GM23338 (cell line): ENCODE measurements around the gene NUP98. TPM values are rescaled to one million over a fixed set of nuclear protein-coding genes. Genes with fewer than 3 reads are reported as not detected.

ENCODE experiments used
- ATAC-seq: fragments of 200-7000 bp; cut with Tn5 transposase; 3 replicates; pipeline ENCODE4 v1.9.1; 2020
- DNase-seq: peaks from one replicate; pipeline ENCODE4 v3.0.0-alpha.2; 2015; ENCODE audit warnings: low spot score
- H2AFZ ChIP-seq: fragments of 200-600 bp; sonication (generic); 2 replicates; pipeline ENCODE4 v1.8.0; 2016; ENCODE audit warnings: antibody characterized with exemption, mild to moderate bottlenecking, moderate library complexity
- H3F3A ChIP-seq: fragments of 200-600 bp; sonication (generic); replicated peaks from 2 replicates; pipeline ENCODE4 v1.8.0; 2017; ENCODE audit warnings: antibody characterized with exemption, mixed run types, low read depth
- H3K27ac ChIP-seq: fragments of 200-600 bp; sonication (generic); 2 replicates; pipeline ENCODE4 v1.6.1; 2016; ENCODE audit warnings: low read depth
- H3K27me3 ChIP-seq: fragments of 200-600 bp; sonication (generic); 2 replicates; pipeline ENCODE4 v1.8.0; 2016; ENCODE audit warnings: mild to moderate bottlenecking, mixed run types, moderate library complexity; ENCODE audit not compliant: insufficient read depth
- H3K36me3 ChIP-seq: fragments of 200-600 bp; sonication (generic); 2 replicates; pipeline ENCODE4 v1.8.0; 2016; ENCODE audit warnings: mild to moderate bottlenecking; ENCODE audit not compliant: insufficient read depth
- H3K4me1 ChIP-seq: fragments of 200-600 bp; sonication (generic); 2 replicates; pipeline ENCODE4 v1.8.0; 2016; ENCODE audit warnings: mild to moderate bottlenecking, moderate library complexity; ENCODE audit not compliant: insufficient read depth
- H3K4me2 ChIP-seq: fragments of 200-600 bp; sonication (generic); 2 replicates; pipeline ENCODE4 v1.7.1; 2017; ENCODE audit warnings: mixed run types
- H3K4me3 ChIP-seq: fragments of 200-600 bp; sonication (generic); 2 replicates; pipeline ENCODE4 v1.6.1; 2016; ENCODE audit warnings: mixed run types
- H3K79me2 ChIP-seq: fragments of 200-600 bp; sonication (generic); replicated peaks from 2 replicates; pipeline ENCODE4 v1.8.0; 2017; ENCODE audit warnings: mild to moderate bottlenecking; ENCODE audit not compliant: insufficient read depth
- H3K9me2 ChIP-seq: fragments of 200-600 bp; sonication (generic); 2 replicates; pipeline ENCODE4 v1.8.0; 2017; ENCODE audit not compliant: insufficient read depth
- H4K20me1 ChIP-seq: fragments of 200-600 bp; sonication (generic); replicated peaks from 2 replicates; pipeline ENCODE4 v1.8.0; 2017; ENCODE audit warnings: mild to moderate bottlenecking; ENCODE audit not compliant: insufficient read depth
- H3K27ac Mint-ChIP-seq: 2 replicates; pipeline ENCODE4 v1.8.0; 2020; ENCODE audit warnings: inconsistent platforms, mild to moderate bottlenecking, moderate library complexity, mixed read lengths
- H3K27me3 Mint-ChIP-seq: 3 replicates; pipeline ENCODE4 v1.8.0; 2022; ENCODE audit warnings: low read depth, mild to moderate bottlenecking, moderate library complexity, mixed read lengths, inconsistent platforms; ENCODE audit not compliant: insufficient read depth, poor library complexity
- H3K36me3 Mint-ChIP-seq: 3 replicates; pipeline ENCODE4 v1.8.0; 2021; ENCODE audit warnings: low read depth, mild to moderate bottlenecking, inconsistent platforms, moderate library complexity, mixed read lengths
- H3K4me1 Mint-ChIP-seq: 3 replicates; pipeline ENCODE4 v1.8.0; 2020; ENCODE audit warnings: mild to moderate bottlenecking, inconsistent platforms, mixed read lengths
- H3K4me3 Mint-ChIP-seq: 3 replicates; pipeline ENCODE4 v1.8.0; 2021; ENCODE audit warnings: moderate library complexity, mild to moderate bottlenecking, inconsistent platforms, mixed read lengths
- H3K9me3 Mint-ChIP-seq: 3 replicates; pipeline ENCODE4 v1.8.0; 2020; ENCODE audit warnings: moderate library complexity, mild to moderate bottlenecking, inconsistent platforms, mixed read lengths
- CREB1 ChIP-seq: fragments of 250-450 bp; sonication (Bioruptor Pico); IDR thresholded peaks from 2 replicates; pipeline ENCODE4 v1.5.0; 2020; ENCODE audit warnings: low read depth, mild to moderate bottlenecking, moderate library complexity
- EZH2 ChIP-seq: fragments of 200-600 bp; sonication (generic); IDR thresholded peaks from one replicate; pipeline ENCODE4 v1.8.0; 2017; ENCODE audit warnings: antibody characterized with exemption, mild to moderate bottlenecking, low read depth; ENCODE audit not compliant: unreplicated experiment
- EZH2phosphoT487 ChIP-seq: fragments of 200-600 bp; sonication (generic); IDR thresholded peaks from one replicate; pipeline ENCODE4 v1.8.1; 2018; ENCODE audit warnings: antibody characterized with exemption; ENCODE audit not compliant: unreplicated experiment
- JUNB ChIP-seq: IDR thresholded peaks from one replicate; pipeline ENCODE4 v1.6.1; 2016; ENCODE audit warnings: antibody characterized with exemption; ENCODE audit not compliant: unreplicated experiment
- NANOG ChIP-seq: IDR thresholded peaks from 2 replicates; pipeline ENCODE4 v1.6.1; 2016; ENCODE audit warnings: antibody characterized with exemption, borderline replicate concordance
- POLR2AphosphoS5 ChIP-seq: IDR thresholded peaks from 2 replicates; pipeline ENCODE4 v1.6.1; 2016; ENCODE audit warnings: antibody characterized with exemption, low read depth
- REST ChIP-seq: IDR thresholded peaks from one replicate; pipeline ENCODE4 v1.6.1; 2018; ENCODE audit warnings: antibody characterized with exemption; ENCODE audit not compliant: unreplicated experiment
- STAT1 ChIP-seq: IDR thresholded peaks from one replicate; pipeline ENCODE4 v1.6.1; 2016; ENCODE audit warnings: antibody characterized with exemption; ENCODE audit not compliant: unreplicated experiment
- ZNF114 ChIP-seq: fragments of 250-450 bp; sonication (Bioruptor Pico); IDR thresholded peaks from 2 replicates; pipeline ENCODE4 v1.5.0; 2020; ENCODE audit warnings: mild to moderate bottlenecking, moderate library complexity
- ZNF331 ChIP-seq: fragments of 250-450 bp; sonication (Bioruptor Pico); IDR thresholded peaks from 2 replicates; pipeline ENCODE4 v1.5.0; 2020; ENCODE audit warnings: low read depth, mild to moderate bottlenecking, moderate library complexity
- polyA plus RNA-seq: library from polyadenylated mRNA; unstranded; fragments of >200 nt; fragmentation: Nextera tagmentation; extraction: Ambion mirVana; gene quantifications from 2 replicates; pipeline ENCODE4 v1.2.1, GENCODE V29; 2016
- total RNA-seq: library from RNA; depleted of rRNA; stranded (reverse); fragments of >200 nt; shearing (Covaris generic); gene quantifications from 2 replicates; pipeline ENCODE4 v1.2.3, GENCODE V29; 2014
- TF ChIP-seq, protein P1 (sequence below), 2 experiments: fragments of 200-600 bp in 1 of 2; sonication (generic) in 1 of 2; conservative IDR thresholded peaks; 2 replicates each; pipeline versions ENCODE4 v1.5.1 to v1.6.1; 2016 to 2017; ENCODE audit warnings: antibody characterized with exemption in 2 of 2, low read depth in 2 of 2, mild to moderate bottlenecking in 2 of 2, moderate library complexity in 1 of 2
- TF ChIP-seq, protein P2 (sequence below): IDR thresholded peaks from 2 replicates; pipeline ENCODE4 v1.6.1; 2016; ENCODE audit warnings: antibody characterized with exemption

NUP98 gene
- total and polyA plus RNA-seq, 2 experiments from 2014 or later, result 23.9 to 174 TPM

DNA sequence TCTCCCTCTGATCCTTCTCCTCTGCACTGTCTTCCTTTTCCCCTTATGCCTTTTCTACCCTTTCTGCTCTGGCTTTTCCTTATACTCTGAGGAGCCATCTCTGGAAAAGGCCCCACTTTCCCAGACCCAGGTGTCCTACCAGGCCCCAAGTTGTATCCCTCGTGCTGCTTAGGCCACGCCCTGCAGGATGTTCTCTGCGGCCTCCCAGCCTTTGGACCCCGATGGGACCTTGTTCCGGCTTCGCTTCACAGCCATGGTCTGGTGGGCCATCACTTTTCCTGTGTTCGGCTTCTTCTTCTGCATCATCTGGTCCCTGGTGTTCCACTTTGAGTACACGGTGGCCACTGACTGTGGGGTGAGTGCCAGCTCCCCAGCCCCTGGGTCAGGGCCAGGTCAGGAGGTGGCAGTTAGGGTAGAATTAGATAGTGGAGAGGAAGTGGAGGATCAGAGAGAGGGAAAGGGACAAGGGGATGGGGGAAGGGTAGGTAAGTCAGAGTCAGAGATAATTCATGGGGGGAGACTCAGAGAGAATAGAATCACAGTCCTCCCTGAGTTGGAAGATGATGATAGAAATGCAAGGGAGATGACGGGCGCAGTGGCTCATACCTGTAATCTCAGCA is 19.9 kb upstream of the NUP98 start (continued):
- TF ChIP-seq, protein P1, sequence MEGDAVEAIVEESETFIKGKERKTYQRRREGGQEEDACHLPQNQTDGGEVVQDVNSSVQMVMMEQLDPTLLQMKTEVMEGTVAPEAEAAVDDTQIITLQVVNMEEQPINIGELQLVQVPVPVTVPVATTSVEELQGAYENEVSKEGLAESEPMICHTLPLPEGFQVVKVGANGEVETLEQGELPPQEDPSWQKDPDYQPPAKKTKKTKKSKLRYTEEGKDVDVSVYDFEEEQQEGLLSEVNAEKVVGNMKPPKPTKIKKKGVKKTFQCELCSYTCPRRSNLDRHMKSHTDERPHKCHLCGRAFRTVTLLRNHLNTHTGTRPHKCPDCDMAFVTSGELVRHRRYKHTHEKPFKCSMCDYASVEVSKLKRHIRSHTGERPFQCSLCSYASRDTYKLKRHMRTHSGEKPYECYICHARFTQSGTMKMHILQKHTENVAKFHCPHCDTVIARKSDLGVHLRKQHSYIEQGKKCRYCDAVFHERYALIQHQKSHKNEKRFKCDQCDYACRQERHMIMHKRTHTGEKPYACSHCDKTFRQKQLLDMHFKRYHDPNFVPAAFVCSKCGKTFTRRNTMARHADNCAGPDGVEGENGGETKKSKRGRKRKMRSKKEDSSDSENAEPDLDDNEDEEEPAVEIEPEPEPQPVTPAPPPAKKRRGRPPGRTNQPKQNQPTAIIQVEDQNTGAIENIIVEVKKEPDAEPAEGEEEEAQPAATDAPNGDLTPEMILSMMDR (conservative IDR thresholded peaks at IDR 0.05; ENCODE audit: low read depth in 2 of 2), result no peak
- TF ChIP-seq STAT1, result no peak
- TF ChIP-seq JUNB, result no peak
- no peak for TF ChIP-seq EZH2
- TF ChIP-seq ZNF331 (CRISPR knock-in tag), result no peak
- no peak for TF ChIP-seq REST
- TF ChIP-seq POLR2AphosphoS5, result no peak
- no peak for TF ChIP-seq EZH2phosphoT487
- TF ChIP-seq CREB1, result no peak

DNA sequence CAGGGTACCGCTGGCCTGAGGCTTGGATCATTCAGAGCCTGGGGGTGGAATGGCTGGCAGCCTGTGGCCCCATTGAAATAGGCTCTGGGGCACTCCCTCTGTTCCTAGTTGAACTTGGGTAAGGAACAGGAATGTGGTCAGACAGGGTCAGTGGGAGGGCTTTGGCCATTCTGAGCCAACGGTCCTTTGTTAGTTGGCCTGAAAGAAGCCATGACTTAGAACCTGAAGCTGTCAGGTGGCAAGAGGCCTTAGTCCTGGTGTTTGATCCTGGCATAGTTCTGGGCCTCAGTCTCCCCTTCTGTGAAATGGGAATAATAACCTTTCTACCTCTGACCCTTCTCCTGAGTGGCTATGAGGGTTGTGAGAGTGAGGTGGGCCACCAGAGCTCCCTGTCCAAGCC is 19.3 kb upstream of the NUP98 start:
- Mint-ChIP-seq H3K36me3 (peaks cover 4% of the 10 kb centered on the region; the same call in 1 of the 3 replicates), H3K4me1 (peaks cover 16% of the 10 kb centered on the region), H3K27me3 (peaks cover 6% of the 10 kb centered on the region), H3K4me3 (no peak overlapping the region), H3K9me3 (no peaks in the 10 kb centered on the region; the same call in 2 of the 3 replicates), H3K27ac (no peak overlapping the region)
- no peak for TF ChIP-seq REST
- no peak for TF ChIP-seq STAT1
- TF ChIP-seq, protein P2, sequence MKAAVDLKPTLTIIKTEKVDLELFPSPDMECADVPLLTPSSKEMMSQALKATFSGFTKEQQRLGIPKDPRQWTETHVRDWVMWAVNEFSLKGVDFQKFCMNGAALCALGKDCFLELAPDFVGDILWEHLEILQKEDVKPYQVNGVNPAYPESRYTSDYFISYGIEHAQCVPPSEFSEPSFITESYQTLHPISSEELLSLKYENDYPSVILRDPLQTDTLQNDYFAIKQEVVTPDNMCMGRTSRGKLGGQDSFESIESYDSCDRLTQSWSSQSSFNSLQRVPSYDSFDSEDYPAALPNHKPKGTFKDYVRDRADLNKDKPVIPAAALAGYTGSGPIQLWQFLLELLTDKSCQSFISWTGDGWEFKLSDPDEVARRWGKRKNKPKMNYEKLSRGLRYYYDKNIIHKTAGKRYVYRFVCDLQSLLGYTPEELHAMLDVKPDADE, result no peak
- TF ChIP-seq ZNF114 (CRISPR knock-in tag), result no peak
- TF ChIP-seq EZH2phosphoT487, result no peak
- no peak for TF ChIP-seq NANOG
- TF ChIP-seq EZH2, result no peak
- TF ChIP-seq, protein P1 (conservative IDR thresholded peaks at IDR 0.05; ENCODE audit: low read depth in 2 of 2), result no peak
- no peak for TF ChIP-seq JUNB
- TF ChIP-seq POLR2AphosphoS5, result no peak
- Histone ChIP-seq H4K20me1 (peaks cover 4% of the 10 kb centered on the region; the same call in 1 of the 2 replicates), H3F3A (no peaks in the 10 kb centered on the region), H3K4me3 (no peak overlapping the region), H3K27ac (no peak overlapping the region), H3K4me1 (no peaks in the 10 kb centered on the region), H3K79me2 (no peaks in the 10 kb centered on the region; the same call in 1 of the 2 replicates), H2AFZ (no peak overlapping the region), H3K9me2 (no peaks in the 10 kb centered on the region), H3K4me2 (no peak overlapping the region), H3K36me3 (no peaks in the 10 kb centered on the region), H3K27me3 (no peaks in the 10 kb centered on the region)
- DNase-seq, result no peak
- peak; percentile 59 for ATAC-seq
